GM18907 (cell line): ENCODE results near the gene FCHO2.

Experiments
- ATAC-seq: cut with Tn5 transposase; IDR thresholded peaks from one replicate; pipeline ENCODE4 v1.9.1; 2021; ENCODE audit warnings: mild to moderate bottlenecking, moderate library complexity; ENCODE audit not compliant: unreplicated experiment

FCHO2 gene

GRCh38 chr5:73106335-73106734, 150.5 kb downstream of the FCHO2 start:
- no peak for ATAC-seq

- ATAC-seq = no peak
These were observed 154.3 kb downstream of the FCHO2 start for GRCh38 chr5:73110190-73110589.

- ATAC-seq = no peak
These were observed 155.7 kb downstream of the FCHO2 start for GRCh38 chr5:73111536-73111935.

GRCh38 chr5:73112359-73112758, 156.5 kb downstream of the FCHO2 start:
- ATAC-seq = no peak

GRCh38 chr5:73114044-73114688, 158.3 kb downstream of the FCHO2 start:
- no peak for ATAC-seq

- ATAC-seq = no peak
These were observed 159.7 kb downstream of the FCHO2 start for GRCh38 chr5:73115399-73116051.

- no peak for ATAC-seq
These were observed 160.7 kb downstream of the FCHO2 start for GRCh38 chr5:73116506-73116905.

GRCh38 chr5:73117088-73117740, 161.4 kb downstream of the FCHO2 start:
- no peak for ATAC-seq

- ATAC-seq = no peak
These were observed 162.6 kb downstream of the FCHO2 start for GRCh38 chr5:73118391-73118973.

- ATAC-seq = no peak
These were observed 163.8 kb downstream of the FCHO2 start for GRCh38 chr5:73119451-73120157.

- ATAC-seq = no peak
These were observed 164.6 kb downstream of the FCHO2 start, which contains the start of gene TMEM171 for GRCh38 chr5:73120222-73121118. TMEM171 (plus strand) TSS chr5:73120575; CDS start chr5:73123374, 2,799 bp downstream.

GRCh38 chr5:73121119-73121463, 165.2 kb downstream of the FCHO2 start:
- no peak for ATAC-seq

- ATAC-seq = no peak
These were observed 167.3 kb downstream of the FCHO2 start for GRCh38 chr5:73122875-73123810.

GRCh38 chr5:73125289-73125688, 169.4 kb downstream of the FCHO2 start:
- no peak for ATAC-seq

- no peak for ATAC-seq
These were observed 170.5 kb downstream of the FCHO2 start for GRCh38 chr5:73126381-73126780.

- no peak for ATAC-seq
These were observed 171.1 kb downstream of the FCHO2 start for GRCh38 chr5:73126957-73127356.

GRCh38 chr5:73129143-73129542, 173.3 kb downstream of the FCHO2 start:
- ATAC-seq = no peak

GRCh38 chr5:73130811-73131210, 175.0 kb downstream of the FCHO2 start:
- ATAC-seq = no peak
